GM12875 (cell line): ENCODE data around the gene RIN3.

ENCODE experiments used
- H3K4me3 ChIP-seq: one replicate; pipeline ENCODE4 v1.5.1; 2011; ENCODE audit warnings: low read depth, low read length, control low read depth
- CTCF ChIP-seq: IDR thresholded peaks from 2 replicates; pipeline ENCODE4 v1.5.1; 2011; ENCODE audit warnings: low read depth, mild to moderate bottlenecking, control low read depth, inconsistent platforms, low read length, moderate library complexity, borderline replicate concordance; ENCODE audit not compliant: insufficient read depth

RIN3 gene

GRCh38 chr14:92717571-92718042, 204.0 kb downstream of the RIN3 start:
- TF ChIP-seq CTCF, result no peak
- H3K4me3 ChIP-seq, result no peak overlapping the region

GRCh38 chr14:92718664-92719063, 205.1 kb downstream of the RIN3 start:
- no peak for TF ChIP-seq CTCF
- H3K4me3 ChIP-seq, result no peak overlapping the region

- TF ChIP-seq CTCF, result no peak
These were observed 205.8 kb downstream of the RIN3 start for GRCh38 chr14:92719421-92719820.

GRCh38 chr14:92719890-92720323, 206.3 kb downstream of the RIN3 start:
- no peak overlapping the region for H3K4me3 ChIP-seq
- TF ChIP-seq CTCF, result no peak

More at GRCh38 chr14:92719421-92719820, 205.8 kb downstream of the RIN3 start:
- H3K4me3 ChIP-seq, result no peak overlapping the region

GRCh38 chr14:92724516-92725340, 211.1 kb downstream of the RIN3 start:
- H3K4me3 ChIP-seq, result no peak overlapping the region
- TF ChIP-seq CTCF, result no peak

- no peak for TF ChIP-seq CTCF
- no peak overlapping the region for H3K4me3 ChIP-seq
These were observed 212.8 kb downstream of the RIN3 start for GRCh38 chr14:92726135-92726932.
